K562 (cell line): Measurements from ENCODE around the gene PANK2. TPM values are rescaled to one million over a fixed set of nuclear protein-coding genes. Genes with fewer than 3 reads are reported as not detected.

Experiments used
- ARID3A ChIP-seq: IDR thresholded peaks from 2 replicates; pipeline ENCODE4 v1.6.1; 2012; ENCODE audit warnings: low read depth, low read length, improper control_type of control experiment, borderline replicate concordance
- FUS ChIP-seq: fragments of 200-400 bp; formaldehyde crosslinking; optimal IDR thresholded peaks from 2 replicates; pipeline ENCODE3; 2017; ENCODE audit warnings: low read depth, low read length
- GATA2 ChIP-seq: sonication (generic); formaldehyde crosslinking; IDR thresholded peaks from 2 replicates; pipeline ENCODE4 v1.4.0; 2020; ENCODE audit warnings: mild to moderate bottlenecking, missing genetic modification reagents
- GTF2A2 ChIP-seq: IDR thresholded peaks from 2 replicates; pipeline ENCODE4 v1.6.1; 2016; ENCODE audit warnings: mild to moderate bottlenecking, missing genetic modification characterization, missing compliant biosample characterization
- JUNB ChIP-seq: fragments of 450-650 bp; formaldehyde crosslinking; conservative IDR thresholded peaks from 2 replicates; pipeline ENCODE4 v1.4.0; 2020; ENCODE audit warnings: mild to moderate bottlenecking
- KLF16 ChIP-seq: IDR thresholded peaks from 2 replicates; pipeline ENCODE4 v1.6.1; 2016; ENCODE audit warnings: antibody characterized with exemption
- MAX ChIP-seq: sonication (generic); formaldehyde crosslinking; IDR thresholded peaks from 2 replicates; pipeline ENCODE4 v1.9.0; 2022; ENCODE audit warnings: mild to moderate bottlenecking, missing genetic modification reagents
- MTA2 ChIP-seq: fragments of 450-650 bp; IDR thresholded peaks from 2 replicates; pipeline ENCODE4 v1.6.1; 2016; ENCODE audit warnings: low read depth
- NFIC ChIP-seq: fragments of 450-650 bp; IDR thresholded peaks from 2 replicates; pipeline ENCODE4 v1.6.1; 2017; ENCODE audit warnings: mild to moderate bottlenecking, inconsistent platforms
- PML ChIP-seq: IDR thresholded peaks from 2 replicates; pipeline ENCODE4 v1.6.1; 2012; ENCODE audit warnings: low read length, inconsistent platforms
- SMARCB1 ChIP-seq: IDR thresholded peaks from 2 replicates; pipeline ENCODE4 v1.6.1; 2011; ENCODE audit warnings: improper control_type of control experiment, low read depth; ENCODE audit not compliant: insufficient read length
- STAT5A ChIP-seq: IDR thresholded peaks from 2 replicates; pipeline ENCODE4 v1.6.1; 2012; ENCODE audit warnings: low read length, inconsistent platforms, borderline replicate concordance
- TCF3 ChIP-seq: sonication (generic); formaldehyde crosslinking; IDR thresholded peaks from 2 replicates; pipeline ENCODE4 v1.4.0; 2020; ENCODE audit warnings: mild to moderate bottlenecking, missing genetic modification reagents
- TEAD4 ChIP-seq, 2 experiments: sonication (generic) in 1 of 2; formaldehyde crosslinking in 1 of 2; IDR thresholded peaks; 2 replicates each; pipeline versions ENCODE4 v1.6.1 to v1.8.0; 2012 to 2022; ENCODE audit warnings: borderline replicate concordance in 1 of 2, inconsistent platforms in 1 of 2, low read length in 1 of 2, mild to moderate bottlenecking in 1 of 2, missing genetic modification reagents in 1 of 2
- THRAP3 ChIP-seq: fragments of 450-650 bp; IDR thresholded peaks from 2 replicates; pipeline ENCODE4 v1.6.1; 2016; ENCODE audit warnings: mild to moderate bottlenecking, inconsistent platforms, borderline replicate concordance
- ZC3H4 ChIP-seq: sonication (generic); formaldehyde crosslinking; IDR thresholded peaks from 2 replicates; pipeline ENCODE4 v1.9.0; 2021; ENCODE audit warnings: missing genetic modification reagents, borderline replicate concordance
- ZZZ3 ChIP-seq: fragments of 450-650 bp; IDR thresholded peaks from 2 replicates; pipeline ENCODE4 v1.6.1; 2016; ENCODE audit warnings: antibody characterized with exemption, mild to moderate bottlenecking, moderate library complexity
- polyA plus RNA-seq, 8 experiments: library from polyadenylated mRNA; depleted of rRNA in 4 of 8; stranded (reverse) in 5 of 8; unstranded in 3 of 8; fragments of >200 nt; fragmentation: Nextera tagmentation in 2 of 8; fragmentation: Illumina TruSeq in 1 of 8; extraction: Ambion mirVana in 2 of 8; extraction: Trizol in 1 of 8; gene quantifications; 2 replicates each; pipeline versions ENCODE4 v1.2.1 to v1.2.3, GENCODE V29; 2011 to 2014; ENCODE audit warnings: inconsistent platforms in 1 of 8, missing spikeins in 1 of 8
- total RNA-seq, 7 experiments: library from RNA; depleted of rRNA in 6 of 7; stranded (reverse); fragments of >200 nt in 6 of 7; fragmentation: Illumina TruSeq in 2 of 7; extraction: Trizol in 2 of 7; gene quantifications; 2 replicates each; pipeline versions ENCODE4 v1.2.1 to v1.2.3, GENCODE V29; 2011 to 2021; ENCODE audit warnings: low replicate concordance in 1 of 7
- TF ChIP-seq, protein P1 (sequence below): sonication (generic); formaldehyde crosslinking; IDR thresholded peaks from 2 replicates; pipeline ENCODE4 v1.8.1; 2023; ENCODE audit warnings: missing genetic modification reagents, mild to moderate bottlenecking, borderline replicate concordance

PANK2 gene
- total and polyA plus RNA-seq, 9 of the 15 experiments (the other 6 are each of a cell fraction or from before 2014, with no cell fraction given) = 14.9 to 43.5 (median 31.4) TPM

- TF ChIP-seq, protein P1, sequence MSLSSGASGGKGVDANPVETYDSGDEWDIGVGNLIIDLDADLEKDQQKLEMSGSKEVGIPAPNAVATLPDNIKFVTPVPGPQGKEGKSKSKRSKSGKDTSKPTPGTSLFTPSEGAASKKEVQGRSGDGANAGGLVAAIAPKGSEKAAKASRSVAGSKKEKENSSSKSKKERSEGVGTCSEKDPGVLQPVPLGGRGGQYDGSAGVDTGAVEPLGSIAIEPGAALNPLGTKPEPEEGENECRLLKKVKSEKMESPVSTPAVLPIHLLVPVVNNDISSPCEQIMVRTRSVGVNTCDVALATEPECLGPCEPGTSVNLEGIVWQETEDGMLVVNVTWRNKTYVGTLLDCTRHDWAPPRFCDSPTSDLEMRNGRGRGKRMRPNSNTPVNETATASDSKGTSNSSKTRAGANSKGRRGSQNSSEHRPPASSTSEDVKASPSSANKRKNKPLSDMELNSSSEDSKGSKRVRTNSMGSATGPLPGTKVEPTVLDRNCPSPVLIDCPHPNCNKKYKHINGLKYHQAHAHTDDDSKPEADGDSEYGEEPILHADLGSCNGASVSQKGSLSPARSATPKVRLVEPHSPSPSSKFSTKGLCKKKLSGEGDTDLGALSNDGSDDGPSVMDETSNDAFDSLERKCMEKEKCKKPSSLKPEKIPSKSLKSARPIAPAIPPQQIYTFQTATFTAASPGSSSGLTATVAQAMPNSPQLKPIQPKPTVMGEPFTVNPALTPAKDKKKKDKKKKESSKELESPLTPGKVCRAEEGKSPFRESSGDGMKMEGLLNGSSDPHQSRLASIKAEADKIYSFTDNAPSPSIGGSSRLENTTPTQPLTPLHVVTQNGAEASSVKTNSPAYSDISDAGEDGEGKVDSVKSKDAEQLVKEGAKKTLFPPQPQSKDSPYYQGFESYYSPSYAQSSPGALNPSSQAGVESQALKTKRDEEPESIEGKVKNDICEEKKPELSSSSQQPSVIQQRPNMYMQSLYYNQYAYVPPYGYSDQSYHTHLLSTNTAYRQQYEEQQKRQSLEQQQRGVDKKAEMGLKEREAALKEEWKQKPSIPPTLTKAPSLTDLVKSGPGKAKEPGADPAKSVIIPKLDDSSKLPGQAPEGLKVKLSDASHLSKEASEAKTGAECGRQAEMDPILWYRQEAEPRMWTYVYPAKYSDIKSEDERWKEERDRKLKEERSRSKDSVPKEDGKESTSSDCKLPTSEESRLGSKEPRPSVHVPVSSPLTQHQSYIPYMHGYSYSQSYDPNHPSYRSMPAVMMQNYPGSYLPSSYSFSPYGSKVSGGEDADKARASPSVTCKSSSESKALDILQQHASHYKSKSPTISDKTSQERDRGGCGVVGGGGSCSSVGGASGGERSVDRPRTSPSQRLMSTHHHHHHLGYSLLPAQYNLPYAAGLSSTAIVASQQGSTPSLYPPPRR = no peak
- TF ChIP-seq ZC3H4 (CRISPR knock-in tag) = 0 out of 2 replicates have a peak, but pooled peaks have one; percentile 33
- TF ChIP-seq NFIC = peak; percentile 41
- peak; percentile 52; the same call in 1 of the 2 replicates for TF ChIP-seq MTA2
- no peak for TF ChIP-seq ZZZ3
- peak; percentile 86 for TF ChIP-seq TEAD4 (IDR thresholded peaks at IDR 0.05; ENCODE audit: low read length)
- TF ChIP-seq TEAD4 (CRISPR knock-in tag; IDR thresholded peaks at IDR 0.05; ENCODE audit: borderline replicate concordance) = no peak
- peak; percentile 64; the same call in 1 of the 2 replicates for TF ChIP-seq KLF16
- peak; percentile 85 for TF ChIP-seq TCF3
- TF ChIP-seq STAT5A = 0 out of 2 replicates have a peak, but pooled peaks have one; percentile 35
- TF ChIP-seq JUNB = no peak
- TF ChIP-seq FUS = no peak
- no peak for TF ChIP-seq MAX (CRISPR knock-in tag)
- no peak for TF ChIP-seq SMARCB1
- 0 out of 2 replicates have a peak, but pooled peaks have one; percentile 28 for TF ChIP-seq PML
- peak; percentile 58; the same call in 1 of the 2 replicates for TF ChIP-seq GATA2
- TF ChIP-seq ARID3A = no peak
- TF ChIP-seq THRAP3 = no peak
- no peak for TF ChIP-seq GTF2A2 (tag)
Observed at GRCh38 chr20:3842348-3842930, 46.7 kb upstream of the PANK2 start (continued).
